ENCODE measurements around the gene RANBP9.

GRCh38 chr6:13572951-13573654 lies 138.5 kb downstream of the RANBP9 start:
- TF ChIP-seq POLR2A (IDR thresholded peaks at IDR 0.05; ENCODE audit: low read depth) (no peak), CTCF (IDR thresholded peaks at IDR 0.05) (no peak), EP300 (IDR thresholded peaks at IDR 0.05) (no peak)

Data from esophagus muscularis mucosa (tissue), 4 donors.